ENCODE measurements around the gene MREG. TPM values are rescaled to one million over a fixed set of nuclear protein-coding genes. Genes with fewer than 3 reads are reported as not detected.
"Not testable (repeated sequence)": the region's sequence is repeated elsewhere in the genome, so short reads cannot be mapped to it uniquely, and the experiment has no call there.

MREG gene
- polyA plus RNA-seq, 2 of the 4 experiments (the other 2 are of a cell fraction), result 6.4 to 8.0 TPM

DNA sequence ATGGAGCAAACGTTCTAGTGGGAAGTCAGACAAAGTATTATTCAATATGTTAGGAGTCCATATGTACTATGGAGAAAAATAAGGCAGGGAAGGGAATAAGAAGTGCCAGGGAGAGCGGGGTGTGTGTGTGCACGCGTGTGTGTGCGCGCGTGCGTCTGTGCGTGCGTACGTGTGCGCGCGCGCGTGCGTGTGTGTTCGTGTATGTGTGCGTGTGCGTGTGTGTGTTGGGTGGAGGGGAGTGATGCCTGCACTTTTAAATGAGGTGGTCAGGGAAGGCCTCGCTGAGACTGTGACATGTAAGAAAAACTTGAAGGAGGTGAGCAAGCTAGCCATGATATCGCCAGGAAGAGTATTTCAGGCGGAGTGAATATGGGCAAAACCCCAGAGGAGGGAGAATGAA lies 1.6 kb upstream of the MREG start:
- FAIRE-seq (no peak), DNase-seq (ENCODE audit: low read depth in 1 of 2, low spot score in 1 of 2) (no peak), ATAC-seq (no peak)
- WGBS (ENCODE audit: missing lambda C conversion rate), result 92% methylated on average over 23 of the region's 23 CpGs
- CTCF ChIA-PET, result interaction anchor here (4.8 kb wide), 1 partner anchor 65 kb away, joined by 19 read pairs; no protein-coding TSS in a partner anchor
- POLR2A ChIA-PET, result no interaction called here
- Histone ChIP-seq H3K4me1 (peaks cover 22% of the 10 kb centered on the region), H3K4me2 (no peak overlapping the region), H3K4me3 (no peak overlapping the region), H3K9me3 (no peaks in the 10 kb centered on the region), H3K27ac (no peak overlapping the region)
- no peak for TF ChIP-seq NR3C1 (IDR thresholded peaks at IDR 0.05)

DNA sequence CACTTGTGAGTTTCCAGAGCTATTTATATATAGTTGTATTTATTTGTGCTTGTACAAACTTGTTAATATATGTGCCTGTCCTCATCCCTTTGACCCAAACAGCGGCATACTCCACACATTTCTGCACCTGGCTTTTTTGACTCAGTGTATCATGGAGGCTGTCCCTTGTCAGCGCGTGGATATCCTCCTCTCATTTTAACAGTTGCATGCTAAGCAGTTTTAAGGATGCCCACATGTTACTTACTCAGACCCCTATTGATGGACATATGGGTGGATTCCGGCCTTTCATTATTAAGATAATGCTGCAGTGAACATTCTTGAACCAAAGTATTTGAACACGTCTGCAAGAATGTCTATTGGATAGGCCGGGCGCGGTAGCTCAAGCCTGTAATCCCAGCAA lies 655 bp upstream of the MREG start:
- TF ChIP-seq JUN (IDR thresholded peaks at IDR 0.05), result no peak
- no peak overlapping the region for H3K4me3 ChIP-seq
- no peak for ATAC-seq
- peaks cover 22% of the 10 kb centered on the region for H3K4me1 ChIP-seq
- FAIRE-seq, result no peak
- ChIA-PET POLR2A (no interaction called here), CTCF (interaction anchor here (0.7 to 3.0 kb wide), 5 partner anchors 9 to 73 kb away, joined by 3 to 16 read pairs (median 3); no protein-coding TSS in a partner anchor)
- DNase-seq (ENCODE audit: low read depth in 1 of 2, low spot score in 1 of 2), result no peak
- no peaks in the 10 kb centered on the region for H3K9me3 ChIP-seq
- WGBS (ENCODE audit: missing lambda C conversion rate), result 92% methylated on average over 8 of the region's 8 CpGs
- H3K27ac ChIP-seq, result peak overlapping the region in 1 of 2 experiments; percentile 91; a peak in 4 of 6 replicates
- peak overlapping the region; percentile 81 for H3K4me2 ChIP-seq

DNA sequence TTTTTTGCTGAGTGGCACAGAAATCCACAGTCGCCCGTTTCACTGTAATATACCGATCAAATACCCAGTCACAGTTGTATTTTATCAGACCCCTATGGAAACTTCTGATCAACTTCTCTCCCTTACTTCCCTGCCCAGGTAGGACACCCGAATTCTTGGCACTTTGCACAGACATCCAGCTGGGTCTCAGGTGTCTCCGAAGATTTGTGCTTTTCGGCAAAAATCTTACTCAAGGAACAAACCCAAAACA lies 596 bp downstream of the MREG start:
- CTCF ChIA-PET, result interaction anchor here (0.6 to 4.8 kb wide), 7 partner anchors 9 to 62 kb away, joined by 3 to 28 read pairs (median 3); no protein-coding TSS in a partner anchor
- TF ChIP-seq, protein P1, sequence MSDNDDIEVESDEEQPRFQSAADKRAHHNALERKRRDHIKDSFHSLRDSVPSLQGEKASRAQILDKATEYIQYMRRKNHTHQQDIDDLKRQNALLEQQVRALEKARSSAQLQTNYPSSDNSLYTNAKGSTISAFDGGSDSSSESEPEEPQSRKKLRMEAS (IDR thresholded peaks at IDR 0.05), result peak; percentile 9
- TF ChIP-seq MAFK (IDR thresholded peaks at IDR 0.05; ENCODE audit: partially characterized antibody), result peak; percentile 94
- no peak for TF ChIP-seq ESRRA (IDR thresholded peaks at IDR 0.05; ENCODE audit: borderline replicate concordance, low read length)

DNA sequence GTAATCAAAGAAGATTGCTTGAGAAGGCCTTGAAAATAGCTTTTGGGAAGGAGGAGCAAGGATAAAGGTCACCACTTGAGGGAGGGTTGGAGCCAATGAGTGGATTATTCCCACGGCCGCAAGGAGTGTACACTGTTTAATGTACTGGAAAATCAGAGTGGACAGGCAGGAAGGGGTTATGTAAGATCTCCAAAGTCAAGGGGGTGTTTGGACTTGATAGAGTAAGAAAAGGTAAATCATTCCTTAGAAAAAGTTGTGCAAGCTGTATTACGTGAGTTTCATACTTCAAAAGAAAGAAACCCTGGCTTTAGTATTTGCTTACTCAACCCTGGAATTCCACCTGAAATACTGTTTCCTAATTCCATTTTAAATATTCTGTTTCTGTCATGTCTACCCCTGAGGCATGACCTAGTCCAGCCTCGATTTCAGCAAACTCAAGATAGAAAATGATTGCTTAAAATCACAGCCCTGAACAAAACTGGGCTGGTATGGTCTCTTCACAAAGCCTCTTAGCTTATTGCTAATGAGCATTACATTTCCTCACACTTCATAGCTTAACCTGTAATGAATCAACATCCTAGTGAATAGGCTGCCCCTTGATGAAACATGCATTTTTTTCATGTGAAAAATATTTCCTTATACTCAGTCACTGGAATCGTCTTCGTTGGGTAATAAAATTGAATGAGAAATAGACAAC lies 1.1 kb downstream of the MREG start:
- DNase-seq (ENCODE audit: low read depth in 1 of 2, low spot score in 1 of 2), result peak; percentile 36 to 63
- TF ChIP-seq CEBPB (IDR thresholded peaks at IDR 0.05) (peak; percentile 54 to 92; a peak in 3 of 4 replicates), MAZ (IDR thresholded peaks at IDR 0.05; ENCODE audit: borderline replicate concordance, low read depth, low read length) (no peak), SREBF2 (IDR thresholded peaks at IDR 0.05) (no peak), HEYL (CRISPR knock-in tag; IDR thresholded peaks at IDR 0.05) (no peak), PHF8 (IDR thresholded peaks at IDR 0.05; ENCODE audit: borderline replicate concordance, low read depth) (no peak), HOXB13 (CRISPR knock-in tag; IDR thresholded peaks at IDR 0.05; ENCODE audit: low read depth) (no peak), EP300 (IDR thresholded peaks at IDR 0.05) (peak; percentile 64 to 66; a peak in 2 of 5 replicates), RAD21 (conservative IDR thresholded peaks at IDR 0.05 in 1 of 2, IDR thresholded peaks at IDR 0.05 in 1 of 2) (0 out of 5 replicates have a peak, but pooled peaks of 1 of the 2 experiments have one; percentile 21), MYC (IDR thresholded peaks at IDR 0.05; ENCODE audit: borderline replicate concordance, low read length) (no peak), FOSL2 (IDR thresholded peaks at IDR 0.05) (peak; percentile 37; the same call in 1 of the 2 replicates), FOSL2 (CRISPR knock-in tag; IDR thresholded peaks at IDR 0.05) (no peak), JUN (IDR thresholded peaks at IDR 0.05) (peak in 1 of 2 experiments; percentile 34; a peak in 1 of 5 replicates), JUNB (IDR thresholded peaks at IDR 0.05) (peak; percentile 54; the same call in 1 of the 2 replicates), EHMT2 (IDR thresholded peaks at IDR 0.05; ENCODE audit: low read depth) (no peak), RFX5 (IDR thresholded peaks at IDR 0.05) (no peak)
- TF ChIP-seq, protein P1 (IDR thresholded peaks at IDR 0.05), result no peak
- TF ChIP-seq, protein P2, sequence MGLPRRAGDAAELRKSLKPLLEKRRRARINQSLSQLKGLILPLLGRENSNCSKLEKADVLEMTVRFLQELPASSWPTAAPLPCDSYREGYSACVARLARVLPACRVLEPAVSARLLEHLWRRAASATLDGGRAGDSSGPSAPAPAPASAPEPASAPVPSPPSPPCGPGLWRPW (IDR thresholded peaks at IDR 0.05), result peak; percentile 93
- TF ChIP-seq, protein P3, sequence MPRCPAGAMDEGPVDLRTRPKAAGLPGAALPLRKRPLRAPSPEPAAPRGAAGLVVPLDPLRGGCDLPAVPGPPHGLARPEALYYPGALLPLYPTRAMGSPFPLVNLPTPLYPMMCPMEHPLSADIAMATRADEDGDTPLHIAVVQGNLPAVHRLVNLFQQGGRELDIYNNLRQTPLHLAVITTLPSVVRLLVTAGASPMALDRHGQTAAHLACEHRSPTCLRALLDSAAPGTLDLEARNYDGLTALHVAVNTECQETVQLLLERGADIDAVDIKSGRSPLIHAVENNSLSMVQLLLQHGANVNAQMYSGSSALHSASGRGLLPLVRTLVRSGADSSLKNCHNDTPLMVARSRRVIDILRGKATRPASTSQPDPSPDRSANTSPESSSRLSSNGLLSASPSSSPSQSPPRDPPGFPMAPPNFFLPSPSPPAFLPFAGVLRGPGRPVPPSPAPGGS (IDR thresholded peaks at IDR 0.05), result peak; percentile 80; the same call in 1 of the 3 replicates
- no peak for FAIRE-seq
- peaks cover 20% of the 10 kb centered on the region for H3K4me1 ChIP-seq
- peak overlapping the region; percentile 75 to 91 for H3K27ac ChIP-seq
- peak overlapping the region; percentile 81 for H3K4me2 ChIP-seq
- POLR2A ChIA-PET, result no interaction called here
- H3K9me3 ChIP-seq, result no peaks in the 10 kb centered on the region
- CTCF ChIA-PET, result interaction anchor here (0.6 to 4.8 kb wide), 10 partner anchors 9 to 62 kb away, joined by 3 to 28 read pairs (median 3); no protein-coding TSS in a partner anchor
- peak; percentile 70 to 73 for ATAC-seq
- peak overlapping the region; percentile 70 for H3K4me3 ChIP-seq
- WGBS (ENCODE audit: missing lambda C conversion rate), result 12% methylated on average over 6 of the region's 6 CpGs

More for the DNA sequence above, 596 bp downstream of the MREG start:
- peak; percentile 30 to 33; a peak in 5 of 6 replicates for ATAC-seq
- peaks cover 22% of the 10 kb centered on the region for H3K4me1 ChIP-seq
- DNase-seq (ENCODE audit: low read depth in 1 of 2, low spot score in 1 of 2), result no peak
- POLR2A ChIA-PET, result no interaction called here
- H3K4me2 ChIP-seq, result peak overlapping the region; percentile 81
- no peak for FAIRE-seq
- H3K27ac ChIP-seq, result peak overlapping the region; percentile 75 to 91
- 8% methylated on average over 6 of the region's 6 CpGs for WGBS (ENCODE audit: missing lambda C conversion rate)
- H3K9me3 ChIP-seq, result no peaks in the 10 kb centered on the region
- peak overlapping the region; percentile 70 for H3K4me3 ChIP-seq

DNA sequence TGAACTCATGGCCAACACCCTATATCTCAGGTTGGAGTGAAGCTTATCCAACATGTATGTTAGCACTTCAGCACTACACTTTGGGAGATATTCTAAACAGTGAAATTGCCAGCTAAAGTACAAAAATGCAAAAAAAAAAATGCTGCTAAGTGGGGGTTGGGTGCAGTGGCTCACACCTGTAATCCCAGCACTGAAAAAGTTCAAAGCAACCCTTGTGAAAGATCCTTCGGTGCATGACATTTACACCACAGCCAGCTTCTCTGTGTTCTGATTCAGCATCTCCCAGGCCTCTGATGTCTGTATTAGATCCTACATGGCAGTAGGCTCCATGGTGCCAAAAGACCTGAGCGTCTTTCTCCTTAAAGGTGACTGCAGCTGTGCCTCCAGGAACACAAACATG lies 4.1 kb downstream of the MREG start:
- FAIRE-seq; POLR2A ChIA-PET; H3K4me3 ChIP-seq; H3K27ac ChIP-seq; DNase-seq (ENCODE audit: low read depth in 1 of 2, low spot score in 1 of 2); ATAC-seq; H3K4me2 ChIP-seq; H3K9me3 ChIP-seq: not testable (repeated sequence)
- WGBS (ENCODE audit: missing lambda C conversion rate), result 95% methylated on average over 2 of the region's 2 CpGs
- peaks cover 34% of the 10 kb centered on the region for H3K4me1 ChIP-seq
- CTCF ChIA-PET, result interaction anchor here (0.6 to 4.8 kb wide), 3 partner anchors 13 to 162 kb away, joined by 4 to 28 read pairs (median 5); no protein-coding TSS in a partner anchor

All from A549 (cell line).